H1 (cell line): Measurements from ENCODE around the gene IFT25. TPM values are rescaled to one million over a fixed set of nuclear protein-coding genes. Genes with fewer than 3 reads are reported as not detected.

Source experiments
- CTCF ChIA-PET: fragments of 300-600 bp; sonication (Branson Sonifier 250); formaldehyde crosslinking; loops from one replicate; lab custom pipeline; 2021; ENCODE audit not compliant: partially characterized antibody; lab: Charles Lee
- POLR2A ChIA-PET: fragments of 300-600 bp; sonication (Branson Sonifier 250); formaldehyde crosslinking; loops from one replicate; lab custom pipeline; 2021; ENCODE audit warnings: inconsistent platforms; ENCODE audit not compliant: partially characterized antibody; lab: Charles Lee
- DNase-seq, 2 experiments: peaks; one replicate each; pipeline versions ENCODE4 v3.0.0 to v3.0.0-alpha.2; 2010 to 2022; ENCODE audit warnings: low spot score in 2 of 2, low read depth in 1 of 2, mixed read lengths in 1 of 2
- FAIRE-seq: peaks from 2 replicates; lab custom pipeline; 2011; peaks lifted over from hg19 to GRCh38; lab: Jason Lieb, UNC
- H2AFZ ChIP-seq: 2 replicates; pipeline ENCODE4 v1.8.1; 2012; ENCODE audit warnings: low read length, inconsistent platforms
- H2AK5ac ChIP-seq: 2 replicates; pipeline ENCODE4 v1.6.1; 2013; ENCODE audit warnings: low read depth, low read length
- H2BK120ac ChIP-seq: replicated peaks from 2 replicates; pipeline ENCODE3; 2013; ENCODE audit warnings: low read depth, low read length, inconsistent platforms
- H2BK12ac ChIP-seq: 2 replicates; pipeline ENCODE4 v1.6.1; 2013; ENCODE audit warnings: low read depth, low read length
- H2BK15ac ChIP-seq: 2 replicates; pipeline ENCODE4 v1.6.1; 2013; ENCODE audit warnings: low read length
- H2BK20ac ChIP-seq: 2 replicates; pipeline ENCODE4 v1.6.1; 2013; ENCODE audit warnings: low read length
- H2BK5ac ChIP-seq: 2 replicates; pipeline ENCODE4 v1.6.1; 2013; ENCODE audit warnings: low read depth, low read length
- H3K14ac ChIP-seq: 2 replicates; pipeline ENCODE4 v1.6.1; 2013; ENCODE audit warnings: inconsistent platforms; ENCODE audit not compliant: insufficient read length
- H3K18ac ChIP-seq: 2 replicates; pipeline ENCODE4 v1.6.1; 2013; ENCODE audit warnings: low read length; ENCODE audit errors: extremely low read depth
- H3K23ac ChIP-seq: 2 replicates; pipeline ENCODE4 v1.6.1; 2013; ENCODE audit warnings: inconsistent platforms; ENCODE audit not compliant: insufficient read length
- H3K23me2 ChIP-seq: 2 replicates; pipeline ENCODE4 v1.6.1; 2013; ENCODE audit warnings: low read depth, low read length
- H3K27ac ChIP-seq: 2 replicates; pipeline ENCODE4 v1.6.1; 2011; ENCODE audit warnings: low read depth, low read length, inconsistent platforms
- H3K27me3 ChIP-seq, 4 experiments: replicated peaks in 1 of 4; 1 replicate in 1 of 4; 2 replicates in 3 of 4; pipeline versions ENCODE4 v1.6.1 to v1.8.1; 2011 to 2013; ENCODE audit warnings: low read length in 3 of 4, mild to moderate bottlenecking in 3 of 4, inconsistent platforms in 2 of 4, mixed read lengths in 2 of 4, moderate library complexity in 1 of 4; ENCODE audit not compliant: control insufficient read depth in 3 of 4, insufficient read depth in 3 of 4; ENCODE audit errors: extremely low read depth in 1 of 4
- H3K36me3 ChIP-seq, 4 experiments: 2 replicates each; pipeline versions ENCODE4 v1.6.1 to v1.8.1; 2011 to 2013; ENCODE audit warnings: mild to moderate bottlenecking in 4 of 4, low read length in 3 of 4, moderate library complexity in 2 of 4, control low read depth in 1 of 4, inconsistent platforms in 1 of 4; ENCODE audit not compliant: insufficient read depth in 4 of 4, control insufficient read depth in 2 of 4
- H3K4ac ChIP-seq: replicated peaks from 2 replicates; pipeline ENCODE3; 2013; ENCODE audit warnings: low read length, low read depth, mixed read lengths, inconsistent platforms; ENCODE audit not compliant: insufficient read length
- H3K4me1 ChIP-seq, 4 experiments: replicated peaks in 1 of 4; 1 replicate in 1 of 4; 2 replicates in 3 of 4; pipeline versions ENCODE4 v1.6.1 to v1.8.1; 2011 to 2013; ENCODE audit warnings: low read length in 3 of 4, inconsistent platforms in 2 of 4, mixed read lengths in 1 of 4; ENCODE audit not compliant: insufficient read depth in 4 of 4, control insufficient read depth in 3 of 4
- H3K4me2 ChIP-seq, 2 experiments: 2 replicates each; pipeline versions ENCODE4 v1.6.1 to v1.8.1; 2011 to 2013; ENCODE audit warnings: low read depth in 2 of 2, low read length in 2 of 2, control low read depth in 1 of 2, inconsistent platforms in 1 of 2, mild to moderate bottlenecking in 1 of 2; ENCODE audit not compliant: insufficient read depth in 1 of 2
- H3K4me3 ChIP-seq, 4 experiments: fragments of 200-600, 300-600 bp in 1 of 4; sonication (generic), shearing (Covaris generic), sonication (Bioruptor Twin) in 1 of 4; 2 replicates each; pipeline versions ENCODE4 v1.5.1 to v1.8.1; 2011 to 2016; ENCODE audit warnings: low read length in 4 of 4, low read depth in 3 of 4, control low read depth in 2 of 4, inconsistent platforms in 2 of 4, mild to moderate bottlenecking in 2 of 4, mixed read lengths in 1 of 4, moderate library complexity in 1 of 4; ENCODE audit not compliant: insufficient read depth in 2 of 4; ENCODE audit errors: extremely low read depth in 1 of 4
- H3K56ac ChIP-seq: replicated peaks from 2 replicates; pipeline ENCODE3; 2013; ENCODE audit warnings: low read depth, mild to moderate bottlenecking, mixed read lengths, low read length, inconsistent platforms; ENCODE audit not compliant: insufficient read length
- H3K79me1 ChIP-seq: 2 replicates; pipeline ENCODE4 v1.6.1; 2013; ENCODE audit warnings: low read depth, low read length, control low read depth
- H3K79me2 ChIP-seq, 2 experiments: 2 replicates each; pipeline versions ENCODE4 v1.6.1 to v1.8.1; 2012 to 2013; ENCODE audit warnings: low read length in 2 of 2, mild to moderate bottlenecking in 2 of 2, inconsistent platforms in 1 of 2; ENCODE audit not compliant: insufficient read depth in 2 of 2, control insufficient read depth in 1 of 2
- H3K9ac ChIP-seq, 4 experiments: replicated peaks in 1 of 4; 1 replicate in 1 of 4; 2 replicates in 3 of 4; pipeline versions ENCODE4 v1.6.1 to v1.8.1; 2011 to 2013; ENCODE audit warnings: low read depth in 3 of 4, low read length in 3 of 4, control low read depth in 2 of 4, mild to moderate bottlenecking in 2 of 4, moderate library complexity in 2 of 4, inconsistent platforms in 1 of 4; ENCODE audit errors: extremely low read depth in 1 of 4
- H3K9me3 ChIP-seq, 2 experiments: 2 replicates each; pipeline versions ENCODE4 v1.6.1 to v1.8.1; 2012 to 2013; ENCODE audit warnings: mild to moderate bottlenecking in 2 of 2, moderate library complexity in 2 of 2, control low read depth in 1 of 2, inconsistent platforms in 1 of 2, low read depth in 1 of 2, low read length in 1 of 2, mixed read lengths in 1 of 2; ENCODE audit not compliant: insufficient read depth in 2 of 2
- H4K20me1 ChIP-seq, 2 experiments: replicated peaks in 1 of 2; 2 replicates each; pipeline versions ENCODE3 to v1.8.1; 2011 to 2013; ENCODE audit warnings: inconsistent platforms in 2 of 2, low read length in 2 of 2, mild to moderate bottlenecking in 1 of 2; ENCODE audit not compliant: insufficient read depth in 2 of 2, control insufficient read depth in 1 of 2
- H4K5ac ChIP-seq: 2 replicates; pipeline ENCODE4 v1.6.1; 2013; ENCODE audit warnings: low read length, low read depth, mixed read lengths, inconsistent platforms; ENCODE audit not compliant: insufficient read length
- H4K8ac ChIP-seq: 2 replicates; pipeline ENCODE4 v1.8.0; 2013; ENCODE audit warnings: mild to moderate bottlenecking, moderate library complexity, low read length, inconsistent platforms; ENCODE audit not compliant: insufficient read depth; ENCODE audit errors: extremely low read depth
- H4K91ac ChIP-seq: replicated peaks from 2 replicates; pipeline ENCODE3; 2013; ENCODE audit warnings: low read length, mixed read lengths, inconsistent platforms; ENCODE audit not compliant: insufficient read length
- ASH2L ChIP-seq: fragments of 200-600, 300-600 bp; sonication (generic); IDR thresholded peaks from one replicate; pipeline ENCODE4 v1.7.1; 2017; ENCODE audit warnings: low read length
- CTBP2 ChIP-seq: IDR thresholded peaks from 2 replicates; pipeline ENCODE4 v1.7.0; 2011; ENCODE audit warnings: borderline replicate concordance, mild to moderate bottlenecking, moderate library complexity, mixed read lengths, low read length; ENCODE audit not compliant: insufficient read depth, insufficient read length
- EP300 ChIP-seq, 2 experiments: IDR thresholded peaks; 1 replicate in 1 of 2; 2 replicates in 1 of 2; pipeline ENCODE4 v1.6.1; 2011 to 2012; ENCODE audit warnings: low read depth in 2 of 2, low read length in 2 of 2, mild to moderate bottlenecking in 2 of 2, borderline replicate concordance in 1 of 2, inconsistent platforms in 1 of 2, moderate library complexity in 1 of 2
- SIN3A ChIP-seq, 2 experiments: IDR thresholded peaks in 1 of 2; conservative IDR thresholded peaks in 1 of 2; 2 replicates each; pipeline ENCODE4 v1.6.1; 2011 to 2012; ENCODE audit warnings: low read length in 2 of 2, improper control_type of control experiment in 1 of 2, low read depth in 1 of 2, mild to moderate bottlenecking in 1 of 2
- WGBS, 2 experiments: shearing (Covaris generic) in 1 of 2; methylation state at CpG; one replicate each; pipeline versions ENCODE4 v1.1.6 to v1.1.7; 2013 to 2015; ENCODE audit warnings: low lambda C conversion rate in 2 of 2, mixed read lengths in 2 of 2, inconsistent platforms in 1 of 2, low coverage in 1 of 2, missing lambda C conversion rate in 1 of 2; ENCODE audit not compliant: insufficient replicate concordance in 2 of 2, insufficient coverage in 1 of 2, insufficient read length in 1 of 2; ENCODE audit errors: extremely low coverage in 1 of 2, missing lambda C conversion rate in 1 of 2; 5-methylcytosine and 5-hydroxymethylcytosine counted together
- polyA plus RNA-seq, 7 experiments: library from polyadenylated mRNA; depleted of rRNA in 3 of 7; stranded (reverse) in 5 of 7; unstranded in 2 of 7; fragments of >200 nt in 5 of 7; fragments of 200-250 nt in 2 of 7; gene quantifications; 1 replicate in 5 of 7; 2 replicates in 1 of 7; 4 replicates in 1 of 7; pipeline versions ENCODE4 v1.2.1 to v1.2.3, GENCODE V29; 2011 to 2013; ENCODE audit warnings: missing spikeins in 2 of 7, mixed read lengths in 2 of 7
- total RNA-seq: library from RNA; stranded (reverse); fragmentation: NEBNext Ultra II Directional; extraction: Animal tissue kit (Norgen Biotek cat#: 25700); gene quantifications from 2 replicates; pipeline ENCODE4 v1.2.1, GENCODE V29; 2021

Gene IFT25
- total and polyA plus RNA-seq, 2 of the 8 experiments (the other 6 are each of a cell fraction or from before 2014, with no cell fraction given): 15.0 to 36.3 TPM

DNA sequence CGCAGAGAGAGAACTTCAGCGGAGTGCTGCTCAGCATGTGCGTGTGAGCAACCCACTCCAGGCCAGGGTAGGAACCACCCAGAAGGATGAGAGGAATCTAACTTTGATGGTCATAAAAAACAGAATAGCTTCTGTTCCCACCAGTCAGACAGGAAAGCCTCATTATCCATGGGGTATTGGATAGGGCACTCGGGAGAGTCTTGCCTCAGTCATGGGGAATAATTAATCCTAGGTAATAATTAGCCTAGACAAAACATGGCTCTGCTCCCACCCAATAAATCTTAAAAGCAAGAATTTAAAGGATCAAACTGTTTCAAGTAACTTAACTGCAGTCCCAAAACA is 37.2 kb upstream of the IFT25 start:
- Histone ChIP-seq H2AK5ac (no peak overlapping the region), H3K79me2 (no peaks in the 10 kb centered on the region), H3K4me3 (peak overlapping the region in 1 of 4 experiments; percentile 51; a peak in 5 of 8 replicates), H3K23me2 (peaks cover 2% of the 10 kb centered on the region; the same call in 1 of the 2 replicates), H4K5ac (no peak overlapping the region), H2BK20ac (no peak overlapping the region), H3K14ac (no peak overlapping the region), H3K27ac (no peak overlapping the region), H3K4me1 (peaks cover 0 to 5% (median 0%) of the 10 kb centered on the region in 4 experiments; a peak in 2 of 7 replicates), H3K9ac (no peak overlapping the region), H2BK120ac (no peak overlapping the region), H3K4me2 (peak overlapping the region; percentile 63 to 65), H3K23ac (no peak overlapping the region), H4K91ac (no peak overlapping the region), H3K4ac (no peak overlapping the region), H2BK15ac (no peak overlapping the region), H4K20me1 (no peaks in the 10 kb centered on the region), H2BK12ac (no peak overlapping the region), H3K9me3 (no peaks in the 10 kb centered on the region), H3K56ac (no peak overlapping the region), H3K79me1 (no peaks in the 10 kb centered on the region), H4K8ac (no peak overlapping the region), H3K18ac (peak overlapping the region; percentile 52; the same call in 1 of the 2 replicates), H3K27me3 (peaks cover 0 to 2% (median 0%) of the 10 kb centered on the region in 4 experiments; a peak in 1 of 7 replicates), H3K36me3 (no peaks in the 10 kb centered on the region), H2AFZ (peak overlapping the region; percentile 98), H2BK5ac (no peak overlapping the region)
- DNase-seq: no peak
- ChIA-PET POLR2A (interaction anchor here (0.8 to 1.2 kb wide), 6 partner anchors 10 to 140 kb away, joined by 3 to 4 read pairs (median 3); partner anchors contain the start of gene TMEM59), CTCF (interaction anchor here (0.6 to 1.8 kb wide), 5 partner anchors 10 to 26 kb away, joined by 3 to 9 read pairs (median 3); no protein-coding TSS in a partner anchor)
- TF ChIP-seq EP300 (IDR thresholded peaks at IDR 0.05; ENCODE audit: borderline replicate concordance in 1 of 2, low read depth in 2 of 2, low read length in 2 of 2) (no peak), SIN3A (conservative IDR thresholded peaks at IDR 0.05 in 1 of 2, IDR thresholded peaks at IDR 0.05 in 1 of 2; ENCODE audit: low read depth in 1 of 2, low read length in 2 of 2) (no peak), ASH2L (peak; percentile 10), CTBP2 (no peak)
- FAIRE-seq: no peak
- 23% methylated on average over 4 of the region's 4 CpGs; no CpG with 5 or more reads in 1 of the 2 experiments for WGBS, 2 experiments
